Adipocyte (in vitro differentiated cells): Measurements from ENCODE around the gene SHBG.

Experiments used
- DNase-seq: peaks from one replicate; pipeline ENCODE4 v3.0.0-alpha.2; 2015; ENCODE audit warnings: low read depth
- H3K27me3 ChIP-seq: replicated peaks from 2 replicates; pipeline ENCODE4 v1.7.0; 2013; ENCODE audit warnings: mild to moderate bottlenecking, low read length, moderate library complexity; ENCODE audit not compliant: control insufficient read depth, insufficient read depth
- H3K36me3 ChIP-seq: 2 replicates; pipeline ENCODE4 v1.7.0; 2013; ENCODE audit warnings: low read length, mild to moderate bottlenecking, moderate library complexity; ENCODE audit not compliant: control insufficient read depth, insufficient read depth, severe bottlenecking
- H3K4me1 ChIP-seq: 2 replicates; pipeline ENCODE4 v1.7.0; 2013; ENCODE audit warnings: mild to moderate bottlenecking, low read length, moderate library complexity; ENCODE audit not compliant: control insufficient read depth, insufficient read depth
- H3K4me3 ChIP-seq: 2 replicates; pipeline ENCODE4 v1.7.0; 2013; ENCODE audit warnings: mild to moderate bottlenecking, low read length, moderate library complexity
- H3K9ac ChIP-seq: 2 replicates; pipeline ENCODE4 v1.7.0; 2013; ENCODE audit warnings: mild to moderate bottlenecking, low read length, moderate library complexity
- H3K9me3 ChIP-seq: 2 replicates; pipeline ENCODE4 v1.7.0; 2013; ENCODE audit warnings: mild to moderate bottlenecking, low read length, moderate library complexity; ENCODE audit not compliant: control insufficient read depth

Gene SHBG, protein sequence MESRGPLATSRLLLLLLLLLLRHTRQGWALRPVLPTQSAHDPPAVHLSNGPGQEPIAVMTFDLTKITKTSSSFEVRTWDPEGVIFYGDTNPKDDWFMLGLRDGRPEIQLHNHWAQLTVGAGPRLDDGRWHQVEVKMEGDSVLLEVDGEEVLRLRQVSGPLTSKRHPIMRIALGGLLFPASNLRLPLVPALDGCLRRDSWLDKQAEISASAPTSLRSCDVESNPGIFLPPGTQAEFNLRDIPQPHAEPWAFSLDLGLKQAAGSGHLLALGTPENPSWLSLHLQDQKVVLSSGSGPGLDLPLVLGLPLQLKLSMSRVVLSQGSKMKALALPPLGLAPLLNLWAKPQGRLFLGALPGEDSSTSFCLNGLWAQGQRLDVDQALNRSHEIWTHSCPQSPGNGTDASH

DNA sequence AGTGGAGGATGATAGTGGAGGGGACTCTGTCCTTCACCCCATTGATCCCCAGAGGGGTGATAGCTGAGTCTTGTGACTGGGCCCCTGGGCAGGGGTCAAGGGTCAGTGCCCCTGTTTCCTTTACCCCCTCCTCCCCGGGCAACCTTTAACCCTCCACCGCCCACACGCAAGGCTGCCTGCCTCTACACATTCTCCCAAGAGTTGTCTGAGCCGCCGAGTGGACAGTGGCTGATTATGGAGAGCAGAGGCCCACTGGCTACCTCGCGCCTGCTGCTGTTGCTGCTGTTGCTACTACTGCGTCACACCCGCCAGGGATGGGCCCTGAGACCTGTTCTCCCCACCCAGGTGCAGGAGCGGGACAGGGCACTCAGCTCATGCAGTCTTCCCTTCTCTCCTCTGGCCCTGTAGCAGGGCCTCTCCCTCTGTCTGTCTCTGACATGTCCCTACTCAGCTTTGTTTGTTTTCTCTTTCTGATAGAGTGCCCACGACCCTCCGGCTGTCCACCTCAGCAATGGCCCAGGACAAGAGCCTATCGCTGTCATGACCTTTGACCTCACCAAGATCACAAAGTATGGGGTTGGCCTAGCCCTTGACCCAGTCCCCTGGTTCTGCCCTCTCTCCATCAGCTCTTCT is at the start of gene SHBG:
Gene SHBG, plus strand, starts transcription at position 197 of the 633 bp plus-strand sequence. Its CDS starts 38 bp downstream, at position 235.
- Histone ChIP-seq H3K9me3 (no peaks in the 10 kb centered on the region), H3K36me3 (peaks cover 4% of the 10 kb centered on the region), H3K4me1 (peaks cover 5% of the 10 kb centered on the region), H3K9ac (peak within 1 kb of the TSS; percentile 1), H3K27me3 (peaks cover 4% of the 10 kb centered on the region), H3K4me3 (no peak within 1 kb of the TSS)
- no peak for DNase-seq

GRCh38 chr17:7580604-7581575 is 49.0 kb upstream of the SHBG start:
- DNase-seq, result no peak

GRCh38 chr17:7582396-7583252 is 47.3 kb upstream of the SHBG start:
- DNase-seq, result no peak
- no peaks in the 10 kb centered on the region for H3K9me3 ChIP-seq
- H3K4me3 ChIP-seq, result peak overlapping the region; percentile 98
- peaks cover 15% of the 10 kb centered on the region for H3K36me3 ChIP-seq
- peak overlapping the region; percentile 96 for H3K9ac ChIP-seq
- H3K27me3 ChIP-seq, result no peaks in the 10 kb centered on the region
- H3K4me1 ChIP-seq, result peaks cover 64% of the 10 kb centered on the region

More at GRCh38 chr17:7580604-7581575, 49.0 kb upstream of the SHBG start:
- H3K9me3 ChIP-seq, result no peaks in the 10 kb centered on the region
- peaks cover 32% of the 10 kb centered on the region for H3K36me3 ChIP-seq
- peak overlapping the region; percentile 86 for H3K9ac ChIP-seq
- peak overlapping the region; percentile 70 for H3K4me3 ChIP-seq
- no peaks in the 10 kb centered on the region for H3K27me3 ChIP-seq
- H3K4me1 ChIP-seq, result peaks cover 69% of the 10 kb centered on the region

GRCh38 chr17:7583253-7584109 is 46.5 kb upstream of the SHBG start, which contains the start of gene MPDU1:
Gene MPDU1, plus strand, starts transcription at chr17:7583852. Its CDS starts 11 bp downstream, at chr17:7583863.
- peaks cover 67% of the 10 kb centered on the region for H3K4me1 ChIP-seq
- peak within 1 kb of the TSS; percentile 96 for H3K9ac ChIP-seq
- DNase-seq, result peak; percentile 98
- H3K36me3 ChIP-seq, result peaks cover 6% of the 10 kb centered on the region
- no peaks in the 10 kb centered on the region for H3K27me3 ChIP-seq
- no peaks in the 10 kb centered on the region for H3K9me3 ChIP-seq
- peak within 1 kb of the TSS; percentile 98 for H3K4me3 ChIP-seq

- Histone ChIP-seq H3K9ac (peak overlapping the region; percentile 11), H3K27me3 (no peaks in the 10 kb centered on the region), H3K36me3 (peaks cover 8% of the 10 kb centered on the region), H3K4me3 (no peak overlapping the region), H3K4me1 (peaks cover 64% of the 10 kb centered on the region), H3K9me3 (no peaks in the 10 kb centered on the region)
- DNase-seq, result no peak
Observed at GRCh38 chr17:7586673-7587419, 43.1 kb upstream of the SHBG start.

DNA sequence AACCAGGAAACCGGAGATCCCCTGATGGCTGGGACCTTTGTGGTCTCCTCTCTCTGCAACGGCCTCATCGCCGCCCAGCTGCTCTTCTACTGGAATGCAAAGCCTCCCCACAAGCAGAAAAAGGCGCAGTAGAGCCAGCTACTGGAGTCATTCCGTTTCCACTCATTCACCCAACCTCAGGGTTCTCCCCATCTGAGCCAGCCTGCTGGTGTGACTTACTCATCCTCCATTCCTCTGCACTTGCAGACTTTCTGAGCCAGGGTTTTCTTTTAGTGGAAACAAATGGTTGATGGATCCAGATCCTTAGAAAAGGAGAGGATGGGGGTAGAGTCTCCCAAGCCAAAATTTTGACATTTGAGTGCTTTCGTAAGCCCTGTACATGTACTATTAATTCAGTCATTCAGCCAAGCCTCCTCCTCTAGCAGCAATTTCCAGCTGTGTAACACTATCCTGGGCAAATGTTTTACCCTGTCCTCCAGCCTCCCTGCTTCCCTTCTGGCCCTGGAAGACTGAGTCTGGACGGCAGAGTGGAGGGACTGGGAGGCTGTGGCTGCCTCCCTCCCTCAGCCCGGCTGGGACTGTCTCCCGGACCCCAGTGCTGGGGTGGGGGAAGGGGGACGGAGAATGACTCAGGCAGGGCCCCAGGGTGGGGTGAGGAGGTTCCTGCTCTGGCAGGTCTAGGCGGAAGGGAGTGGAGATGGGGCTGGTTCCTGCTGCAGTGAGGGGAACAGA is 42.3 kb upstream of the SHBG start:
- Histone ChIP-seq H3K27me3 (no peaks in the 10 kb centered on the region), H3K9ac (peak overlapping the region; percentile 73), H3K4me3 (peak overlapping the region; percentile 35), H3K4me1 (peaks cover 57% of the 10 kb centered on the region), H3K36me3 (peaks cover 16% of the 10 kb centered on the region), H3K9me3 (no peaks in the 10 kb centered on the region)
- DNase-seq, result peak; percentile 82

DNA sequence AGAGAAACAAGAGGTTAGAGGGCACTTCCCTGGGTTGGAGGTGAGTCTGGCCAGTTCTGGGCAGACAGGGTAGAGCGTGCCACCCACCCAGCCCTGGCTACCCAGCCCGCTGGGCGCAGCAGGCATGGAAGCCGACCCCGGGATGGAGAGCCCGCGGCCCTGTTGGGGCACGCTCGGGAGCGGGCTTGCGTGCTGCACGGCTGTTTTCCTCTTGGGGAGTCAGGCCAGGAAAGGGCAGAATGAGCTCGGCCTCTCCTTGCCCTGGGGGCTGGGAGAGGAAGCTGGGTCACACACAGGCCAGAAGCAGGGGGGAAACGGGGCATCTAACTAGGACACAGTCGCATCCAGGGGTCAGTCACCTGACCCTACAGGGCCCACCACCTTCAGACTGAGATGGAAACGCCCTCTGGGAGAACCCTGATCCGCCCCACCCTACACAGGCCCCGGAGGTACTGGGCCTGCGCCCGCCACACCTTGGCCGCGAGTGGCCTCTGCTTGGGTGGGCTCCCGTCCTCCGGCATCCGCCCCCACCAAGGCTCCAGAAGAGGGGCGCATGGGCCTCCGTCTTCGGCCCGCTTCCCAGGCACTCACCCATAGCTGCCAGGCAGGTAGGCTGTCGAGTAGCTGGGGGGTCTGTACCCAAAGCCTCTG is 41.3 kb upstream of the SHBG start:
- Histone ChIP-seq H3K4me3 (peak overlapping the region; percentile 3), H3K36me3 (peaks cover 27% of the 10 kb centered on the region), H3K27me3 (no peaks in the 10 kb centered on the region), H3K9ac (peak overlapping the region; percentile 73), H3K4me1 (peaks cover 49% of the 10 kb centered on the region), H3K9me3 (no peaks in the 10 kb centered on the region)
- no peak for DNase-seq

DNA sequence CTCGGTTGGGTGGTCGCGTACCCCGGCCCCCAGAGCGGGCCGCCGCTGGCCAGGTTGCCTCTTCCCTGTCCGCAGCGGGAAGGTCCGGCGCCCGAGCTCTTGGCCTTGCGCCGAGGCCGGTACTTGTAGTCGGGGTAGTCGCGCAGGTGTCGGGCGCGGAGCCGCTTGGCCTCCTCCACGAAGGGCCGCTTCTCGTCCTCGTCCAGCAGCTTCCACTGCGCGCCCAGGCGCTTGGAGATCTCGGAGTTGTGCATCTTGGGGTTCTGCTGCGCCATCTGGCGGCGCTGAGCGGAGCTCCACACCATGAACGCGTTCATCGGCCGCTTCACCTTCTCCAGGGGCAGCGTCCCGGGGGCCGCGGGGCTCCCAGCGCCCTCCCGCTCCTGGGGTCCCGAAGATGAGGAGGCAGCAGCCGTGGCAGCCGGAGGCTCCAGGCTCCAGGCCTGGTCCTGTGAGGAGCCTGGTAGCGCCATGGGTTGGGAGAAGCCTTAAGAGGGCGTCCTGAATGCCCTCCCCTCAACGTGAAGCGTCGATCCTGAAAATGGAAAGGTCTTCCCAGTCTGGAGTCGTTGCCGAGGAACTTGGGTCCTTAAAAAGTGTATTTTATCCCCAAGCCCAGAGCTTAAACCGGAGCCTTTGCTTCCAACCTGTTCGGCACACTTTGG is 40.6 kb upstream of the SHBG start:
- Histone ChIP-seq H3K4me3 (no peak overlapping the region), H3K9ac (peak overlapping the region; percentile 73), H3K36me3 (peaks cover 33% of the 10 kb centered on the region), H3K27me3 (no peaks in the 10 kb centered on the region), H3K4me1 (peaks cover 48% of the 10 kb centered on the region), H3K9me3 (no peaks in the 10 kb centered on the region)
- DNase-seq, result peak; percentile 93
